Suprapubic skin (tissue), 4 donors: ENCODE results near the gene PDILT.
"Not testable (repeated sequence)": the region's sequence is repeated elsewhere in the genome, so short reads cannot be mapped to it uniquely, and the experiment has no call there.

Experiments
- CTCF ChIP-seq, 2 donors: fragments of 200-600 bp in 1 of 2; fragments of 450-650 bp in 1 of 2; sonication (generic) in 1 of 2; IDR thresholded peaks; one replicate each; pipeline ENCODE4 v1.5.1; 2016 to 2019; ENCODE audit warnings: antibody characterized with exemption in 2 of 2, mild to moderate bottlenecking in 1 of 2, moderate library complexity in 1 of 2
- POLR2A ChIP-seq, 2 donors: fragments of 450-650 bp; IDR thresholded peaks; one replicate each; pipeline ENCODE4 v1.6.1; 2017; ENCODE audit warnings: antibody characterized with exemption in 2 of 2, mild to moderate bottlenecking in 2 of 2, moderate library complexity in 2 of 2
- POLR2AphosphoS5 ChIP-seq, 3 donors: sonication (generic); formaldehyde crosslinking; IDR thresholded peaks; one replicate each; pipeline ENCODE4 v1.6.1; 2017; ENCODE audit warnings: antibody characterized with exemption in 3 of 3

- TF ChIP-seq POLR2A, POLR2AphosphoS5, CTCF (IDR thresholded peaks at IDR 0.05): not testable (repeated sequence)
Measured at GRCh38 chr16:20446652-20447393, 42.3 kb upstream of the PDILT start.
